ENCODE measurements around the gene CARD11.
"Not testable (repeated sequence)": the region's sequence is repeated elsewhere in the genome, so short reads cannot be mapped to it uniquely, and the experiment has no call there.

Gene CARD11

DNA sequence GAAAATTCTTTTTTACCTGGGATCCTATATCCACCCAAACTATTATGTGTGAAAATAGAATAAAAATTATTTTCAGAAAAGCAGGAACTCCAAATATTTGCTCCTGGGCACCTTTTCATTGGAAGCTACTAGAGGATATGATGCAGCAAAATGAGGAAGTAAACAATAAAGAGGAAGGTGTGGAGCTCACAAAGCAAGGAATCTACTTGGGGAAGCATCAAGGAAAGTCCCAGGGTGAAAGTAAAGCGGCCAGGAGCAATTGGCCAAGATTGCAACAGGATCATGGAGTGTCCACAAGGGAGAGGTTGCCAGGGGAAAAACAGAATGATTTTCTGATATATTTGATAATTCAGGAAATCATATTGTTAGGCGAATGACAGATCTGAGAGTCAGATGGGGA lies 80.8 kb downstream of the CARD11 start:
- peak; percentile 58 to 80 (median 76) for DNase-seq

DNA sequence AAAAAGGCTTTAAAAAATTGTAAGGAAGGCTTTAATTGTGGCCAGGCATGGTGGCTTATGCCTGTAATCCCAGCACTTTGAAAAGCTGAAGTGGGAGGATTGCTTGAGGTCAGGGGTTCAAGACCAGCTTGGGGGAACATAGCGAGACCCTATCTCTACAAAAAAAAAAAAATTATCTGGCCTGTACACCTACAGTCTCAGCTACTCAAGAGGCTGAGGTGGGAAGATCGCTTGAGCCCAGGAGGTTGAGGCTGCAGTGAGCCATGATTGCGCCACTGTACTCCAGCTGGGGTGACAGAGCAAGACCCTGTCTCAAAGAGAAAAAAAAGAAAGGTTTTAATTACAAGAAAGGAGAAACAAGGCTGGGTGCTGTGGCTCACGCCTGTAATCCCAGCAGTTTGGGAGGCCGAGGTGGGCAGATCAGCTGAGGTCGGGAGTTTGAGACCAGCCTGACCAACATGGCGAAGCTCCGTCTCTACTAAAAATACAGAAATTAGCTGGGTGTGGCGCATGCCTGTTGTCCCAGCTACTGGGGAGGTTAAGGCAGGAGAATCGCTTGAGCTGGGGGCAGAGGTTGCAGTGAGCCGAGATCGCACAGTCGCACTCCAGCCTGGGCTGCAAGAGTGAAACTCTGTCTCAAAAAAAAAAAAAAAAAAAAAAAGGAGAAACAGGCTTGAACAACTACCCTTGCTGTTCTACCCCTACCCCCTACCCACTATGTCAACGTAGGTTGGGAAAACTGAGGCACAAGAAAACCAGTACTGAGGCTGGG lies 83.7 kb downstream of the CARD11 start:
- DNase-seq: no peak

DNA sequence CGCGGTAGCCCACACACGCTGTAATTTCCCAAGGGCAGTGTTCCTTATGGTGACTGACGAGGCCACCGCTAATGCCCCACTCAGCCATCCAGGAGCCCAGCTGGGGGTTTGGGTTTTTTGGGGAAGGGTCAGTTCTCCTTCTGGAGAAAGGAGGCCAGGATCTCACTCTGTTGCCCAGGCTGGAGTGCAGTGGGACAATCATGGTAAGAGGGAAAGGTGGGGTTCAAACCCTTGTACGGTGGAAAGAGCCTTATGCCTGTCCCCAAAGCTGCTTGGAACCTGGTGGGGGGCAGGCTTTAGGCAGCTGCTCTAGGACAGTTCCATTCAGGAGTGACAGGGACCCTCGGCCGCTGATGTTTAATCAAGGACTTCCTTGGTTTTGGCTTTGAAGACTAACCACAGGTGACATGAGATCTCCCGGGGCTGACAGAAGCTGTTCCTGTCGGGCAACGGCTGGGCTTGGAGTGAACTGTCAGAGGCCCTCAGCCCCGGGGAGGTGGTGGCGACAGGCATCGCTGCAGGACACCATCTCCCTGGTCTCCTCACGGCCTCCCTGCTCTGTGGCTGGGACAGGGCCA lies 84.5 kb downstream of the CARD11 start:
- DNase-seq: no peak

GRCh38 chr7:2958416-2959102 lies 85.1 kb downstream of the CARD11 start:
- DNase-seq: no peak

DNA sequence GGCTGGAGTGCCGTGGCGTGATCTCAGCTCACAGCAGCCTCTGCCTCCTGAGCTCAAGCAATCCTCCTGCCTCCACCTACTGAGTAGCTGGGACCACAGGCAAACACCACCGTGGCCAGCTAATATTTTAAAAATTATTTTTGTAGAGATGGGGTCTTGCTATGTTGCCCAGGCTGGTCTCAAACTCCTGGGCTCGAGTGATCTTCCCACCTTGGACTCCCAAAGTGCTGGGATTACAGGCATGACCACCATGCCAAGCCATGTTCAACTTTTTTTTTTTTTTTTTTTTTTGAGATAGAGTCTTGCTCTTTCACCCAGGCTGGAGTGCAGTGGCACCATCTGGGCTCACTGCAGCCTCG lies 86.3 kb downstream of the CARD11 start:
- DNase-seq: not testable (repeated sequence)

DNA sequence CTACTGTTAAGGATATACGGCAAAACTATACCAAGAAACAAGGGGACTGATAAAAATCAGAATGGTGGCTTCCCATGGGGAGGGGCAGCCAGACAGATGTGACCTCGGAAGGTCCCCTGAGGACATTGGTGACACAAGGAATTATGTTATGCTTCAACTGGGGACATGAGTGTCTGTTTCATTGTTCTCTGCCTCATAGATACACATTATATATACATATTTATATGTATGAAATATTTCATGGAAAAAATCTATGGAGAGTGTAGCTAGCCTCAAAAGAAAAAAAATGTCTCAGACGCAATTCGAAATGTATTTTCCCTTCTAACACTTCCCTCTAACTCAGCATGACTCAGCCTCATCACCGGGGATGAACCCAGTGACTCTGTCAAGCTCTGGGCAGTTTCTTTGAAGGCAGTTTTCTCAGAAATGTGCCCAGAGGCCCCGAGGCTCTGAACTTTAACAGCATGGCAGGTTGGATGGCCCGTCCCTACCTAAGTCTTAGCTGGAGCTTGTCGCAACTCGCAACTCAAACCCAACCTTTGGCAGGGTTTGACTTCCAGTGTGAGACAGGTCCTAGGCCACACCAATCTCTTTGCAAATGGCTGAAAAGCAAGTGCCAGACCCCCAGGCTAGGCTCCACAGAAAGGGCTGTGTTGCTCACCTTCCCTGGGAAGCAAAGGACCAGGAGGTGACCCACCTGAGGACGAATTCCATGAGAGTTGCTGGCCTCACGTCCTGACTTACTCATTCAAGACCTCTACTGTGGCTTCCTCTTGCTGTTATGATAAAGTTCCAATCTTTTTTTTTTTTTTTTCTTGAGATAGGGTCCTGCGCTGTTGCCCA lies 86.9 kb downstream of the CARD11 start:
- peak; percentile 79 to 91 (median 88) for DNase-seq

DNA sequence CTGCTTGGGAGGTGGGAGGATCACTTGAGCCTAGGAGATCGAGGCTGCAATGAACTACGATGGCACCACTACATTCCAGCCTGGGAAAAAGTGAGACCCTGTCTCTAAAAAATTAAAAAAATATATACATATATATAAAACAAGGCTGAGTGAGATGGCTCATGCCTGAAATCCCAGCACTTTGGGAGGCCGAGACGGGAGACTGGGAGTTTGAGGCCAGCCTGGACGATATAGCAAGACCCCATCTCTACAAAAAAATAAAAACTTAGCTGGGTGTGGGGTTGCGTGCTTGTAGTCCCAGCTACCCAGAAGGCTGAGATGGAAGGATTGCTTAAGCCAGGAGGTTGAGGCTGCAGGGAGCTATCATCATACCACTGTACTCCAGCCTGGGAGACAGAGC lies 87.6 kb downstream of the CARD11 start:
- no peak for DNase-seq

GRCh38 chr7:2955269-2955668 lies 88.4 kb downstream of the CARD11 start:
- DNase-seq: no peak

DNA sequence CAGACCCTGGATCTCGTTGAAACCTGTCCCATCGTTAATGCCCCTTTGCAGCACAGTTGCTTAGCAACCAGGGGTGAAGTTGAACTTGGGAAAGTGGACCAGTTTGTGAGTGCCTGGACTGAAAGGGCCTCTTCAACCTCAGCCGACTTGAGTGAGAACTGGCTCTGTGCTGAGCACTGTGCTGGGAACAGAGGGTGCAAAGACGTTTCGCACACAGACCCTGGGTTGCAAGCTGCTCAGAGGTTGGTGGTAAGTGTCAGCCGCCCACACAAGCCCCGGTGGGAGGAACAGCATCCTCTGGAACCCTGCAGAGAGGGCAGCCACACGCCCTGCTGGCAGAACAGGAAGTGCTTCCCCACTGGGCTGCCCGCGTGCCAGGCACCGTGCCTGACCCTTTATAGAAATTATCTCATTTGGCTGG lies 89.2 kb downstream of the CARD11 start:
- peak; percentile 41 to 74 (median 64) for DNase-seq

GRCh38 chr7:2953588-2954407 lies 89.9 kb downstream of the CARD11 start:
- DNase-seq: no peak

DNA sequence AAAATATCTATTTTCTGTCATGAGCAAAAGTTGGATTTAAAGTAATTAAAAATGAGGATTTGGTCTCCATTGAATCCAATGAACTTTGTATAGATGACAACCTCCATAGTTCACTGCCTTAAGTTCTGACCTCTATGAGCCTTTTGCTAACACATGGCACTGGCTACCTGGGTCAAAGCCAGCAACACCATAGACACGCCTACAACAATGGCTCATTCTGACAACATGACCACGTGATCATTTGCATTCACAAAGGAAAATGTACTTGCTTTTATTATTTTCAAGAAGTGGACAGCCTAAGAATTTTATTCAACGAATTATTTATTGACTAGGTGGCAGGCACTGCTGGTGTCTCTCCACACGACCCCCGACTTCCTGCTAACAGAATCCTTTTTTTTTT lies 90.6 kb downstream of the CARD11 start:
- peak; percentile 39 to 64 (median 56) for DNase-seq

- DNase-seq: no peak
Observed at GRCh38 chr7:2952316-2952715, 91.4 kb downstream of the CARD11 start.

DNA sequence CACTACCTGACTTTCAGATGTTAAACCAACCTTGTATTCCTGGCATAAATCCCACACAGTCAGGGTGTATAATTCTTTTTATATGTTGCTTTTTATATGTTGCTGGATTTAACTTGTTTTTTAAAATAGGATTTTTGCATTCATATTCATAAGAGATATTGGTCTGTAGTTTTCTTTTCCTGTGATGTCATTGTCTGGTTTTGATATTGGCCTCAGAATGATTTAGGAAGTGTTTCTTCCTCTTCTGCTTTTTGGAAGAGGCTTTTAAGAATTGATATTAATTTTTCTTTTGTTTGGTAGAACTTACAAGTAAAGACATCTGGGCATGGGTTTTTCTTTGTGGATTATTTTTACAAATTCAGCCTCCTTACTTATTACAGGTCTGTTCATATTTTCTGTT lies 93.1 kb downstream of the CARD11 start:
- peak in 2 of 4 experiments; percentile 78 for DNase-seq

GRCh38 chr7:2948749-2949148 lies 94.9 kb downstream of the CARD11 start:
- DNase-seq: no peak

GRCh38 chr7:2947058-2947780 lies 96.4 kb downstream of the CARD11 start:
- no peak for DNase-seq

GRCh38 chr7:2945171-2945570 lies 98.5 kb downstream of the CARD11 start:
- no peak for DNase-seq

GRCh38 chr7:2944739-2945138 lies 98.9 kb downstream of the CARD11 start:
- DNase-seq: peak; percentile 51 to 77 (median 68)

DNA sequence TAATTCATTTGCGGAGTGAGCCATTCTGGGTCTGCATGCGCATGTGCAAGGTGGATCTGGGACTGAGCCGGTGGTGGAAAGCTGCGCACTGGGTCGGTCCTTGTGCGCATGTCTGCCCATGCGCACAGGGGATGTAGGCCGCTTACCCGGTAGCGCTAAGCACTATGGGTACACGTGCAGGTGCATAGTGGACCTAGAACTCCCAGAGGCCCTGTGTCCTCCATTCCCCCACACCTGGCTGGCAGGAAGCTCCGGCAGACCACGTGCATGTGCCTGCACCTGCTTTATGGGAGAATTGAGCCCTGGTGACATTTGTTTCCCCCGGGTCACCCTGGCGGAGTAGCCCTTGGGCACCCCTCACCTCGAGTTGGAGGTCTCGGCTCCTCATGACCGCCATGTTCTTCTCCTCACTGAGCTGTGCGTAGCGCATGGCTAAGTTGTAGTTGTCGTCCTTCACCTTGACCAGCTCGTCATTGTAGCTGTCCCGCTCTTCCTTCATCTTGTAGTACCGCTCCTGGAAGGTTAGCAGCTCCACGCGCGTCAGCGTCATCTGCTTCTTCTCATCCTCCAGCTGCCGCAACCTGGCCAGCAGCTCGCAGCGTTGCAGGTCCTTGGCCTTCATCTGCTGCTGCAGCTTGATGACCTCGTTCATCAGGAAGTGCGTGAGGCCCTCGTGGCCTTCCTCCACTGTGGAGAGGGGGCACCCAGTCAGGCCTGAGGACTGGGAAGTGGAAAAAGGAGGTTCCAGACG lies 99.6 kb downstream of the CARD11 start:
- DNase-seq: no peak

DNA sequence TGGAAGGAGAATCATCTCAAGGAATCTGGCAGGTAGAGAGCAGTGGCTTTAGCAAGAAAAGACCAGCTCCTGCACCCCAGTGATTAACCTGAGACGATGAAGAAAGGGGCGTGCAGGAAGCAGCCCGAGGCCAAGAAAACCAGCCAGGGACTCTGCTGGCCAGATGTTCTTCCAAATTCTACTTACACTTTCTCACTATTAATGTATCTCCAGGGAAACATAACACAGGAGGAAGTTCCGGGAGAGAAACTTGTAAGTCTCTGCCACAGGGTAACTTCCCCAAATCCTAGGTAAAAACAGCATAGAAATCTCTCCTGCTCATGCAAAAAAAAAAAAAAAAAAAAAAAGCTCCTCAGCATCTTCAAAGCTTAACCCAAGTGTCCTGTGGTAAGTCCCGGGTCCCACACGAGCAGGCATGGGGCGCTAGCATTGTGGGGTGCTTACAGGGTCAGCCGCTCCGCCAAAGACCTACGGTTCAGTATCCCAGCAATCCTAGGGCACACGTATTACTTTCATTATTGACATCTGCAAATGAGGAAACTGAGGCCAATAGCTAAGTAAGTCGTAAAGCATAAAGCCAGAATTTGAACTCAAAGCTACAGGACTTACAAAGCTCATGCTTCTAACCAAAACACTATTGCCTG lies 102.3 kb downstream of the CARD11 start:
- DNase-seq: peak; percentile 55 to 88 (median 74)

GRCh38 chr7:2940466-2940865 lies 103.2 kb downstream of the CARD11 start:
- no peak for DNase-seq
